ENCODE measurements around the gene C6orf141.

C6orf141 gene

GRCh38 chr6:49550492-49551077 is at the start of gene C6orf141:
TSS of gene C6orf141 (plus strand) at chr6:49550668. CDS start at chr6:49550793, 125 bp downstream.
- peak; percentile 67 for DNase-seq

- DNase-seq, result no peak
These were observed 45.8 kb upstream of the C6orf141 start for GRCh38 chr6:49504666-49505065.

- no peak for DNase-seq
These were observed 43.8 kb upstream of the C6orf141 start for GRCh38 chr6:49506569-49507111.

GRCh38 chr6:49509342-49509741 is 41.1 kb upstream of the C6orf141 start:
- no peak for DNase-seq

DNA sequence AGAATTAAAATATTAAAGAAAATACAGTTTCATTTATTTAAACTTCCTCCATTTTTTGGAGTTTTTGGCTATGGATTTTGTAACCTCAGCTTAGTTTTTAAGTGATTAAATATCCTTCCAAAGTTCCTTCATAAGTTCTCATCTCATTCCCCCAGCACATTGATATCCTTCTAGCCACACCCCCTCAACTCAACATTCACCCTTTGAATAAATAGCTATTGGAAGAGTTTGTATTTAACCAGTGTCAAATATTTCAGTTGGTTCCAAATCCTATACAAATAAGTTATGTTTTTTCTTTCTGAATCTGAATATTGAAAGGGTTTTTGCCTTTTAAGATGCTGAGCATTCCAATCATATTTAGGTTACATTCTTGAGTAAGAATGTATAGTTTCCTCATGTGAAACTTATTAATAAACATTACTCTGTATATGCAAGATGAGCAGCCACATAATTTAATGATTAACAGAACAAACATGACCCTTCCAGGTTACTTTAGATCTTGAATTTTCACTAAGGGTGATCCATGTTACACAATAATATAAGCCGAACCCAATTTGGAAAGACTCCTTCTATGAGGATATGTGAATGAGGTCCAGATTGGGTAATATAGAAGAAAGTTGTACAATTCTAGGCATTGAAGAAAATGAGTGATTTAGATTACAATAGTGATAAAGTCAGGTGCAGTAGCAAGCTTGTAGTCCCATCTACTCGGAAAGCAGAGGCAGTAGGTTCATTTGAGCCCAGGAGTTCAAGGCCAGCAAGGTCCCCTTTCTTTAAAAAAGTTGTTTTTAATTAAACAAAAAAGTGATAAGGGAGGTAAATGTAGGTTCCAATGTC is 37.1 kb upstream of the C6orf141 start:
- DNase-seq, result no peak

DNA sequence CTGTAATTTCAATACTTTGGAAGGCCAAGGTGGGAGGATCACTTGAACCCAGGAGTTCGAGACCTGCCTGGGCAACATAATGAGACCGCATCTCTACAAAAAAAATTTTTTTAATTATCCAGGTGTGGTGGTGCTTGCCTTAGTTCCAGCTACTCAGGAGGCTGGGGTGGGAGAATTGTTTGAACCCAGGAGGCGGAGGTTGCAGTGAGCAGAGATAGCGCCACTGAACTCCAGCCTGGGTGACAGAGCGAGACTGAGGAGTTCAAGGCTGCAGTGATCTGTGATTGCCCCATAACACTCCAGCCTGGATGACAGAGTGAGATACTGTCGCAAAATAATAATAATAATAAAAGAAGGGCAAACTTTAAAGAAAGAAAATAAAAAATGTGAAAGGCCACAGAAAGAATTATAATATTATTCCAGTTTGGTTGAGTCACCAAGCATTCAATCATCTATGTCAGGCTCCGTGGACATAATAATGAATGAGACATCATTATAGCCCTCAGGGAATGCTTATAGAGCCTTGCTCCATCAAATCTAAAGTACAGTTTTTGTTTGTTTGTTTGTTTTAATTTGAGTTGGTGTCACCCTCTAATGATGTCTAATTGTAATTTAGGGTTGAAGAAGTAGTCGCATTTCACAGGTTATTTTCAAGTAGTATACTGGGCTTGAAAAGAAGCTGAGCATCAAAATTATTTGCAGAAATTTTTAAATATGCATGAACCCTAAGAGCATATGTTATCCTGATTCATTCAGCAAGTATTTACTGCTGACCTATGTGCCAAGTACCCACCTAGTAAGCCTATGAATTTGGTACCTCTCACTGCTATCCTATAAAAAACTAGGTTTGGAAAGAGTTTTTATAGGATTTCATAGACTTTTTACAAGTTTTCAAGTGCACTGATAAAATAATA is 35.6 kb upstream of the C6orf141 start:
- no peak for DNase-seq

DNA sequence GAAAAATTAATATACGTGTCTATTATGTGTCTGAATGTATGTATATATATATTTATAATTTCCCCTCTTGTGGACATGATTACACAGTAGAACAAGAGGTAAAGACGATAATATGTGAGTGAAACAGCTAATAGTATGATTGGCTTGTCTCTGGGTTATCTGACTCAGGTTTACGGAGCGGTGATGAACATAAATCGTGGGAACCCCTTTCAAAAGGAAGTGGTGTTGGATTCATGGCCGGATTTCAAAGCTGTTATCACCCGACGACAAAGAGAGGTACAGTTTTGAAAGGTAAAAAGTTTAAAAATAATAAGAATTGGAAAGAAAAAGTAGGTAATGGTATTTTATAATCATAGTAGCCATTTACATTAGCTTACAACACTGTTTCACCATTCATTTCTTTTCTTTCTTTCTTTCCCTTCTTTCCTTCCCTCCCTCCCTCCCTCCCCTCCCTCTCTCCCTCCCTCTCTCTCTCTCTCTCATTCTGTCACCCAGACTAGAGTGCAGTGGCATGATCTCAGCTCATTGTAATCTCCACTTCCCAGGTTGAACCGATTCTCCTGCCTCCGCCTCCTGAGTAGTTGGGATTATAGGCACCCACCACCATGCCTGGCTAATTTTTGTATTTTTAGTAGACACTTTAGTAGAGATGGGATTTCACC is 34.9 kb upstream of the C6orf141 start:
- DNase-seq, result no peak

GRCh38 chr6:49516147-49516505 is 34.3 kb upstream of the C6orf141 start:
- no peak for DNase-seq

GRCh38 chr6:49517919-49518318 is 32.5 kb upstream of the C6orf141 start:
- DNase-seq, result no peak

GRCh38 chr6:49519660-49520059 is 30.8 kb upstream of the C6orf141 start:
- no peak for DNase-seq

- DNase-seq, result peak; percentile 8
These were observed 27.5 kb upstream of the C6orf141 start for GRCh38 chr6:49522710-49523593.

DNA sequence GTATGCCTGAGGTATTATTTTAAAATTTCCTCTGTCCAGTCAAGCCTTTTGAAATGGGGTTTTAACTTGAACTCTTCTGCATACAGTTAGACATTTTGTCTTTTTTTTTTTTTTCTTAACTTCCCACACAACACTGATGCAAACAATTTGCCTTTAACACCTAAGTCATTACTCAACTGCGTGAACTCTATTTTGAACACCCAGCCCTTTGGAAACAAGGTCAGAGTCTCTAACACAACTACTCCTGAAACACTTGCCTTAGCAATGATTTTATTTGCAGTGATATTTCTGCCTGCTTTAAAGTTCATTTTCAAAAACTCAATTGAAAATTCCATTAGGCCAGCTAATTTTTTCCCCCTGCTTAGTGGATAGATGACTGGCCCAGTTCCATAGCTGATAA is 26.6 kb upstream of the C6orf141 start:
- no peak for DNase-seq

DNA sequence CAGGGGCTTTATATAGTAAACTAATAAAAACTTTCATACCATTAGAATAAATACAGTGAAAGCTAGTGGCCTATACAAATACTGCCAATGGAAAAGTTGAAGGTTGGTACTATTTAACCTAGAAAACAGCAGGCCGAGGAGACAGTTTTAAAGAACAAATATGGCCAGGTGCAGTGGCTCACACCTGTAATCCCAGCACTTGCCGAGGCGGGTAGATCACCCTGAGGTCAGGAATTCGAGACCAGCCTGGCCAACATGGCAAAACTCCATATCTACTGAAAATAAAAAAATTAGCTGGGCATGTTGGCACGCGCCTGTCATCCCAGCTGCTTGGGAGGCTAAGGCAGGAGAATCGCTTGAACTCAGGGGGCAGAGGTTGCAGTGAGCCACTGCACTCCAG is 25.9 kb upstream of the C6orf141 start:
- no peak for DNase-seq

- DNase-seq, result no peak
These were observed 23.9 kb upstream of the C6orf141 start for GRCh38 chr6:49526598-49526997.

GRCh38 chr6:49527320-49527719 is 23.1 kb upstream of the C6orf141 start:
- DNase-seq, result peak; percentile 86

- DNase-seq, result no peak
These were observed 21.9 kb upstream of the C6orf141 start for GRCh38 chr6:49528571-49528970.

DNA sequence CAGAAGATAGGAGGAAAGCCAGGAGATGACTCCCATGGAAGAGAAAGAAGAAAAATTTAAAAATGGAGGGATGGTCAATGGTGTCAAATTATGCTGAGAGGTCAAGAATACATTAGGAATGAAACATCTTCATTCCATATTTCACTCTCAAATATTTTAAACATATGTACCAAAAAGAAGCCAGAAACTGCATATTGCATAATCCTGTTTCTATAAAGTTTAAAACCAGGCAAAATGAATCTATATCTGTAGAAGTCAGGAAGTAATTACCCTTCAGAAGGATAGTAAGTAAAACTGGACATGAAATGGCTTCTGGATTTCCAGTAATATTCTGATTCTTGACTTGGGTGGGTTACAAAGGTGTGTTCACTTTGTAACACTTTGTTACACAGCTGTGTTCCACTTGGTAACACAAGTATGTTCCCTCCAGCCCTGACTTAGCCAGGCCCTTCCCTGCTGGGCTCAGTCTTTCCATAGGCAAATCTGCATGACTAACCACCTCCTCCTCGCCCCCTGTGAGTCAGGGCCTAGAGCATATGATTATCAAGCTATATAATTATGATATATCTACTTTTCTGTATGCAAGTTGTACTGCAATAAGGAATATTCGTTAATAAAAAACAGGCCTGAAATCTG is 20.2 kb upstream of the C6orf141 start:
- no peak for DNase-seq

- DNase-seq, result peak; percentile 83
These were observed 18.5 kb upstream of the C6orf141 start for GRCh38 chr6:49531774-49532569.

DNA sequence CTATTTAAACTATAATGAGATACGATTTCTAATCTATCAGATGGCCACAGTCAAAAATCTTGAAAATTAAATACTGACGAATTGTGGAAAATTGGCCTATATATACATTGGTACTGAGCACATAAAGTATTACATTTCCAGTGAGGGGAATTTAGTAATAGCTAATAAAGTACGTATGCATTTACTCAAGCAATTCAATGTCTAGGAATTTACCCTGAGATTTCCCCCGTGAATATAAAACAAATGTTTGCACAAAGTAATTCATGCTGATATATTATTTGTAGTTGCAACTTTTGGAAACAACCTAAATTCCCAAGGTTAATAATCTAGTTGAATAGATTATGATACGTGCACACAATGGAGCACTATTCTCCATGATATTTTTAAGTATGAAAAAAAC is 14.7 kb upstream of the C6orf141 start:
- no peak for DNase-seq

- DNase-seq, result no peak
These were observed 11.4 kb upstream of the C6orf141 start for GRCh38 chr6:49539102-49539501.

All from NCI-H526 treated with DMSO at 0.1 percent for 48 hours (cell line).